Measurements from ENCODE around the gene RBM33. TPM values are rescaled to one million over a fixed set of nuclear protein-coding genes. Genes with fewer than 3 reads are reported as not detected.
"Not testable (repeated sequence)": the region's sequence is repeated elsewhere in the genome, so short reads cannot be mapped to it uniquely, and the experiment has no call there.

The RBM33 gene
- polyA plus RNA-seq, 1 donor, result 44.2 TPM

- not testable (repeated sequence) for DNase-seq
Measured at GRCh38 chr7:155686620-155687324, 42.3 kb downstream of the RBM33 start.

- not testable (repeated sequence) for DNase-seq
Measured at GRCh38 chr7:155688237-155688636, 43.8 kb downstream of the RBM33 start.

- not testable (repeated sequence) for DNase-seq
Measured at GRCh38 chr7:155690655-155691054, 46.2 kb downstream of the RBM33 start.

GRCh38 chr7:155692317-155692716 lies 47.9 kb downstream of the RBM33 start:
- no peak for DNase-seq

GRCh38 chr7:155693826-155694225 lies 49.4 kb downstream of the RBM33 start:
- no peak for DNase-seq

GRCh38 chr7:155694851-155695250 lies 50.4 kb downstream of the RBM33 start:
- DNase-seq, result no peak

GRCh38 chr7:155696747-155697146 lies 52.3 kb downstream of the RBM33 start:
- no peak for DNase-seq

- no peak for DNase-seq
Measured at GRCh38 chr7:155698633-155699032, 54.2 kb downstream of the RBM33 start.

- DNase-seq, result no peak
Measured at GRCh38 chr7:155699180-155699579, 54.7 kb downstream of the RBM33 start.

GRCh38 chr7:155700847-155701246 lies 56.4 kb downstream of the RBM33 start:
- DNase-seq, result no peak

GRCh38 chr7:155701972-155702544 lies 57.6 kb downstream of the RBM33 start:
- no peak for DNase-seq

- no peak for DNase-seq
Measured at GRCh38 chr7:155702616-155703015, 58.2 kb downstream of the RBM33 start.

GRCh38 chr7:155705623-155706360 lies 61.3 kb downstream of the RBM33 start:
- no peak for DNase-seq

GRCh38 chr7:155706376-155706775 lies 61.9 kb downstream of the RBM33 start:
- DNase-seq, result no peak

- DNase-seq, result no peak
Measured at GRCh38 chr7:155709453-155709852, 65.0 kb downstream of the RBM33 start.

- no peak for DNase-seq
Measured at GRCh38 chr7:155710031-155710430, 65.6 kb downstream of the RBM33 start.

- no peak for DNase-seq
Measured at GRCh38 chr7:155710530-155710929, 66.1 kb downstream of the RBM33 start.

GRCh38 chr7:155711081-155711480 lies 66.6 kb downstream of the RBM33 start:
- DNase-seq, result no peak

GRCh38 chr7:155713384-155713783 lies 68.9 kb downstream of the RBM33 start:
- no peak for DNase-seq

GRCh38 chr7:155714702-155715101 lies 70.2 kb downstream of the RBM33 start:
- DNase-seq, result no peak

- no peak for DNase-seq
Measured at GRCh38 chr7:155715111-155715805, 70.8 kb downstream of the RBM33 start.

GRCh38 chr7:155717010-155717744 lies 72.7 kb downstream of the RBM33 start:
- DNase-seq, result no peak

Data from left kidney (tissue), 2 donors.